C4-2B (cell line): ENCODE results near the gene STX2.
"Not testable (repeated sequence)": the region's sequence is repeated elsewhere in the genome, so short reads cannot be mapped to it uniquely, and the experiment has no call there.

Experiments used
- H3K27ac ChIP-seq: fragments of 450-650 bp; 2 replicates; pipeline ENCODE4 v1.5.1; 2017
- CTCF ChIP-seq: fragments of 450-650 bp; conservative IDR thresholded peaks from 2 replicates; pipeline ENCODE4 v1.5.1; 2017; ENCODE audit warnings: mild to moderate bottlenecking
- ZFX ChIP-seq: fragments of 450-650 bp; IDR thresholded peaks from 2 replicates; pipeline ENCODE4 v1.6.1; 2017

Gene STX2

GRCh38 chr12:130764475-130765185 is 74.4 kb downstream of the STX2 start:
- H3K27ac ChIP-seq, result no peak overlapping the region
- no peak for TF ChIP-seq CTCF
- TF ChIP-seq ZFX, result no peak

DNA sequence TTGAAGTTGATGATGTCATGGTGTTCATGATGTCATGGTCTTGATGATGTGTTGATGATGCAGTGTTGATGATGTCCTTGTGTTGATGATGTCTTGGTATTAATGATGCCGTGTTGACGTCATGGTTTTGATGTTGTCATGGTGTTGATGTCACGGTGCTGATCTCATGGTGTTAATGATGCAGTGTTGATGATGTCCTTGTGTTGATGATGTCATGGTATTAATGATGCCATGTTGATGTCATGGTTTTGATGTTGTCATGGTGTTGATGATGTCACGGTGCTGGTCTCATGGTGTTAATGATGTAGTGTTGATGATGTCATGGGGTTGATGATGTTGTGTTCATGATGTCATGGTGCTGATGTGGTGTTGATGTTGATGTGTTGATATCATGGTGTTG is 75.0 kb downstream of the STX2 start:
- H3K27ac ChIP-seq, result no peak overlapping the region
- TF ChIP-seq CTCF, result no peak
- TF ChIP-seq ZFX, result no peak

GRCh38 chr12:130762319-130762675 is 76.8 kb downstream of the STX2 start:
- TF ChIP-seq ZFX, result no peak
- TF ChIP-seq CTCF, result no peak
- H3K27ac ChIP-seq, result no peak overlapping the region

GRCh38 chr12:130761537-130762318 is 77.3 kb downstream of the STX2 start:
- no peak for TF ChIP-seq ZFX
- TF ChIP-seq CTCF, result peak; percentile 65
- H3K27ac ChIP-seq, result no peak overlapping the region

GRCh38 chr12:130754234-130754901 is 84.7 kb downstream of the STX2 start:
- no peak overlapping the region for H3K27ac ChIP-seq
- TF ChIP-seq ZFX (no peak), CTCF (no peak)

DNA sequence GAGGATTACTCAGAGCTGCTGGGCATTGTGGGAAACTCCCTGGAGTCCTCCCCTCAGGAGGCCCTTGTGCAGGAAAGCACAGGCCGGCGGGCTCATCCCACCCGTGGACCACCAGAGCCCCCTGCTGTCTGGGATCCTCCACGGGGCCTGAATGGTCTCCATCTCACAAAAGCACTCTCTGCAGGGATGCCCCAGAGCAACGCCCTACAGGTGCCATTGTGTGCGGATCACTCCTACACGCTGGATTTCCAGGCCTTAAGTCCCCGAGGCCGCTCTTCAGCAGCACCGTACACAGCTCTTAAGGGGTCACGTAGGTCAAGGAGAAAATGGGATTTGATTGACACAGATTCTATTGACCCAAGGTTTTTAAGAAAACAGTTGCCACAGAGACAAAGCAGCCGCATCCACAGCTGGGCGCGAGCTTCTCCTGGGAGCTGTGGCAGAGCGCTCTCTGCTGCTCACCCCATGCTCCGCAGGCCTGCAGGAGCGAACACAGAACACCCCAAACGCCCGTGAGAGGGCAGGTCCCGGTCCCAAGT is 86.3 kb downstream of the STX2 start:
- TF ChIP-seq ZFX (no peak), CTCF (peak; percentile 29)
- no peak overlapping the region for H3K27ac ChIP-seq

DNA sequence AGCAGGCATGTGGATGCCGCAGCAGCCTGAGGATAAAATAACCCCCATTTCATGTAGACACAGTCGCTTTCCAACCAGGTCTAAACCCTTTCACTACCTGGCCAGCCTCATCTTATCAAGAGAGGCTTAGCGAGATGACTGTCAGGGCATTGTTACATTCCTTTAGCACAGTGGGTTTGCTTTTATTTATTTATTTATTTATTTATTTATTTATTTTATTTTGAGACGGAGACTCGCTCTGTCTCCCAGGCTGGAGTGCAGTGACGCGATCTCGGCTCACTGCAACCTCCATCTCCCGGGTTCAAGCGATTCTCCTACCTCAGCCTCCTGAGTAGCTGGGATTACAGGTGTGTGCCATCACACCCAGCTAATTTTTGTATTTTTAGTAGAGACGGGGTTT is 87.0 kb downstream of the STX2 start:
- not testable (repeated sequence) for H3K27ac ChIP-seq
